ENCODE data around the gene SCYGR1.
"Not testable (repeated sequence)": the region's sequence is repeated elsewhere in the genome, so short reads cannot be mapped to it uniquely, and the experiment has no call there.

The SCYGR1 gene

GRCh38 chr2:227368574-227368973 is 19.2 kb downstream of the SCYGR1 start:
- no peak for DNase-seq

- DNase-seq, result no peak
Observed at GRCh38 chr2:227367427-227367795, 20.3 kb downstream of the SCYGR1 start.

DNA sequence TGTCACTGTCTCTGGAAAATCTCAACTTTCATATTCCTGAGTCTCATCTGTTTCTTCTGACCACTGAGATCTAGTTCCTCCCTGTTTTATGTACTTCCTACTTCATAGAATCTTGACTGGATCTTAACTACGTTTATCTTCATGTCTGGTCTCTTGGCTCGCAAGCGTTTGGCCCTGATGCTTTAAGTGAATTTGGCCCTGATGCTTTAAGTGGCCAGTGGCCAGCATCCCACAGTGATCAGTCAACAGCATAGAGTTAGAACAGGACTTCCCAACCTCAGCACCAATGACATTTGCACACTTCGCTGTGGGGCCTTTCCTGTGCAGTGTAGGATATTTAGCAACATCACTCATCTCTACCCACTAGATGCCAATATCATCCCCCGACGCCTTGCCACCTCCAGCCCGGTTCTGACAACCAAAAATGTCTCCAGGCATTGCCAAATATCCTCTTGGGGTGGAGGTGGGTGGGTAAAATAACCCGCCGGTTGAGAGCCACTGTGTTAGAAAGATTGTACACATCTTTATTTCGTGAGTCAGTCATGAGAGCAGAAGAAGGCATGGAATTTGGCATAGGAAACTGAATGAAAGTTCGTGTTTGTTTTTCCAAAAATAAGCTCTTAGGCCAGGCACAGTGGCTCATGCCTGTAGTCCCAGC is 20.9 kb downstream of the SCYGR1 start:
- no peak for DNase-seq

GRCh38 chr2:227365833-227366232 is 21.9 kb downstream of the SCYGR1 start:
- no peak for DNase-seq

DNA sequence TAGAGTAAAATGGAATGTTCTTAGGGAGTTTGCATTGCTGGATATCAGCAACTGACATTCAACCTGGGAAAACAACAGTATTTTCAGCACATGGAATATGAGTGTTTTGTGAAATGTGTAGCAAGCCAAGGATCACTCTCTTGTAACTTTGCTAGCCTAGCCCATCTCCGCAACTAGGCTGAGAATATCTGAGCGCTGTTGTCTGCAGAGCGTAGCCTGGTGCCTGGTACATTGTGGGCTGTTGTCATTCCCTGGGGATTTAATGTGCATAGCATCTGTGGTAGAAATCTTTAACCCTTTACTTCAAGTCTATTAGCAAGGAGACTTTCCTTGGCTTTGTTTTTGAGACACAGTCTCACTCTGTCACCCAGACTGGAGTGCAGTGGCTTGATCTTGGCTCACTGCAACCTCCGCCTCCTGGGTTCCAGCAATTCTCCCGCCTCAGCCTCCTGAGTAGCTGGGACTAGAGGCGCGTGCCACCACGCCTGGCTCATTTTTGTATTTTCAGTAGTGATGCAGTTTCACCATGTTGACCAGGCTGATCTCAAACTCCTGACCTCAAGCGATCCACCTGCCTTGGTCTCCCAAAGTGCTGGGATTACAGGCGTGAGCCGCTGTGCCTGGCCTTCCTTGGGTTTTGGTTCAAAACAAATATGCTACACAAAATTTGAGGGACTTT is 23.0 kb downstream of the SCYGR1 start:
- not testable (repeated sequence) for DNase-seq

- no peak for DNase-seq
Observed at GRCh38 chr2:227363756-227364155, 24.0 kb downstream of the SCYGR1 start.

- no peak for DNase-seq
Observed at GRCh38 chr2:227360351-227360750, 27.4 kb downstream of the SCYGR1 start.

DNA sequence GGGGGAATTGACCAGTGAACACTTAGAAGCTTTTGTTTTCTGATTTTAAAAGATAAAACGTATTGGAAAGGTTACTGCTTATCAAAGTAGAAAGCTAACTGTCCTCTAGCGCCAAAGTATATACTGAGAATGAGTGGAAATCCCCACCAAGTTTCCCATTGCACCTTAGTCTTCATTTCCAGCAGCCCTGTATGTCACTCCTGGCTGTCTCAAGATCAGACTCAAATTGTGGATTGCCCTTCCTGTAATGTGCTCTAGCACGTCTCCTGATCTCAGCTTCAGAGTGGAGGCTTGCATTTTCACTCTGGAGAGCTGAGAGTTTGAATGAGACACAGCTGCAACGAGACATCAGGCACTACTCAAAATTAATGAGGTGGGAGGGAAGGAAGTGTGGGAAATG is 36.1 kb downstream of the SCYGR1 start:
- DNase-seq, result no peak

DNA sequence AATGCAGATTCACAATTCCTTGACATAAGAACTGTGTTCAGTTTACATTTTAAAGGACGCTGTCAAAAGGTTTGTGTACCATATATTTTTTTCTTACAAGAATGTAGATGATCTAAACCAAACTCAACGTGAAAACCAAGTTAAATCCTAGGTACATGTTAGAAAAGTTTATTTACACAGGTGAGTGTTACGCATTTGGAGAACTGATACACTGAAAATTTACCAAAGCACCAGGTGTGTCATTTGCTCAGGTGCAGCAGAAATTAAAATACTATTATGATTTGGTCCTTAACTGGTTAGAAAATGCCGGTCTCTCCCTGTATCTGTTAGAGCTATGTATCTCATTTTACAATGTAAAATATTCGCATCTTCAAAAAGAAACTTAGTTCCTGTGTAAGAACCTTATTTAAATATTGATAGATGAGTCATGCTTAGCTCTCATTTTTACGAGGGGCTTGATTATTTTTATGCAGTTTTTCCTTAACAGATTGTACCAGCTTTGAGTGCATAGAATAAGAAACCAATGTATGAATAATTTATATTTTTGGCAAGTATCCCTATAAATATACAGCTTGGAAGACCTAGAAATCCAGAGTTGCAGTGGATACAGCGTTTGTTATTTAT is 37.6 kb downstream of the SCYGR1 start:
- DNase-seq, result no peak

DNA sequence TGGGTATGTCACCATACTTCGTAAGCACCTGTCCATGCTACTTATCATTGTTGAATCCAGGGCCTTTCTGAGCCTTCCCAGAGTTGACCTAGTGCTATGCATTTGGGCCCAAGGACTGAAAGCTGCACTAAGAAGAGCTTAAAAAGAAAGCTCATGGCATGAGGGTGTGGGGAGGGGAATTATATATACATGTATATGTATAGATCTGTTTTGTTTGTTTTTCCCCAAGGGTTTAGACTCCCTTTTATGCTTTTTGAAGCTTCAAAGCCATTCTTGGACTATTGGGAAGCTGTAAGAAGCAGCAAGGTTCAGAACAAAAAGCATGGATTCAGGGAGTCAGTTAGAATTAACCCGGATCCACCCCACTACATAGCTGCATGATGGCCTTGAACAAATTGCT is 39.4 kb downstream of the SCYGR1 start:
- DNase-seq, result no peak

DNA sequence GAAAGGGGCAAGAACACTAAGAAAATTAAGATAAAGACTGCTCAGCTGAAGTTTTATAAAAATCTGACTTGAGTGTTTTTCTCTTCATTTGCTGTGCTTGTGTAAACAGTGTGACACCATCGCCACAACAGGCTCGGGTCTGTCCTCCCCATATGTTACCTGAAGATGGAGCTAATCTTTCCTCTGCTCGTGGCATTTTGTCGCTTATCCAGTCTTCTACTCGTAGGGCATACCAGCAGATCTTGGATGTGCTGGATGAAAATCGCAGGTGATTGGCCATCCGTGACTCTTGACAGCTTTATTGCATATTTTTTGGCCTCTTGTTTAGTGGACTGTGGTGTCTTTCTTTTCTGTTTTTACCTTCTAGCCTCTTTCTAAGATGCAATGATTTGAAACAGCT is 40.6 kb downstream of the SCYGR1 start:
- DNase-seq, result no peak

DNA sequence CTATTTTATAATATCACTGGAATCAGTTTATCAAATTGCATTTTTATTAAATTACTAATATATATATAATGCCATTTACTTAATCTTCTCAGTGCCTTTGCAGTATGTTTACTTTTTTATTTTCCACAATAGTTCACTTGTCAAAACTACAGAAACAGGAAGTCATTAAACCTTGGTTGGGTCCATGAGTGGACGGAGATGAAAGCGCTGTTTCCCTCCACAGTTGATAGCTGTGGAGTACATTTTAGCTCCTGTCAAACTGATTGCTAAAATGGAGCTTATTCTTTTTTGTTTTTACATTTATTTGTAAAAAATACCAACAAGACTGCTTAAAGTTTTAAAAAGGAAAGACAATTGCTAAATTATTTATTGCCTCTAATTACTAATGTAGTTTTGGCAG is 43.5 kb downstream of the SCYGR1 start:
- no peak for DNase-seq

GRCh38 chr2:227341553-227341952 is 46.2 kb downstream of the SCYGR1 start:
- DNase-seq, result no peak

- DNase-seq, result no peak
Observed at GRCh38 chr2:227340106-227340505, 47.6 kb downstream of the SCYGR1 start.

GRCh38 chr2:227339098-227339599 is 48.6 kb downstream of the SCYGR1 start:
- no peak for DNase-seq

All from activated T-cell treated with anti-CD3 and anti-CD28 coated beads, Interleukin-2, amount 50 U/mL, for 1 hour (primary cell).